ENCODE results near the gene PCMTD2.

DNA sequence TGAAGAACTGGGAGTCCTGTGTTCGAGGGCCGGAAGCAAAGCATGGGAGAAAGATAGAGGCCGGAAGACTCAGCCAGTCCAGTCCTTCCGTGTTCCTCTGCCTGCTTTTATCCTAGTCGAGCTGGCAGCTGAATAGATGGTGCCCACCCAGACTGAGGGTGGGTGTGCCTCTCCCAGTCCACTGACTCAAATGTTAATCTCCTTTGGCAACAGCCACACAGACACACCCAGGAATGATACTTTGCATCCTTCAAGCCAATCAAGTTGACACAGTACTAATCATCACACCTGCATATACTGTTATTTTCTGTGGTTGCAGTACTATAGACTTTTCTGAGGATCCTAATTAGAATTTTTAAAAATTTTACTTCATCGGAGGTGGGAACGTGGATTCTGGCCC is 21.3 kb downstream of the PCMTD2 start:
- no peak for TF ChIP-seq CEBPB (IDR thresholded peaks at IDR 0.05; ENCODE audit: low read depth, low read length)
- TF ChIP-seq EP300 (IDR thresholded peaks at IDR 0.05; ENCODE audit: borderline replicate concordance in 1 of 2, low read depth in 2 of 2, low read length in 2 of 2) = no peak
